GM12873 (cell line): ENCODE data around the gene IKZF4.

Experiments
- CTCF ChIP-seq: IDR thresholded peaks from 2 replicates; pipeline ENCODE4 v1.5.1; 2012; ENCODE audit warnings: low read depth, mild to moderate bottlenecking, moderate library complexity, low read length, control low read depth; ENCODE audit not compliant: insufficient read depth; ENCODE audit errors: missing control alignments

IKZF4 gene

GRCh38 chr12:56087220-56087619, 66.4 kb downstream of the IKZF4 start:
- TF ChIP-seq CTCF: no peak
